DMS79 treated with DMSO at 0.1 percent for 48 hours (cell line): ENCODE measurements around the gene RAB17.

Source experiments
- DNase-seq: peaks from one replicate; lab custom pipeline; 2025; lab: John Stamatoyannopoulos, UW

RAB17 gene

DNA sequence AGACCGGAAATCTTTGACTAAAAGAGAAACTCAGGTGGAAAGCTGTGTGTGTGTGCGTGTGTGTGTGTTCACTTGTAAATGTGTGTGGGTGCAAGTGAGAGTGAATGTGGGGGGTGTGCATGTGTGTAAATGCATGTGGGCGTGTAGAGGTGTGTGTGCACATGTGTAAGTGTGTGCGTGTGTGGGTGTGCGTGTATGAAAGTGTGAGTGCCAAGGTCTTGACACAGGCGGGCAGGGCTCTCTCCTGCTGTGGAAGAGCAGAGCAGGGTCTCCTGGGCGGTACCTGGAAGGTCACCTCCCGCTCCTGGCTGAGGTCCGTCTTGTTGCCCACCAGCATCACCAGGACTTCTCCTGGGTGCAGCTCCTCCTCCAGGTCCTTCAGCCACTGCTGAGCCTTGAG lies 13.6 kb downstream of the RAB17 start:
- no peak for DNase-seq

DNA sequence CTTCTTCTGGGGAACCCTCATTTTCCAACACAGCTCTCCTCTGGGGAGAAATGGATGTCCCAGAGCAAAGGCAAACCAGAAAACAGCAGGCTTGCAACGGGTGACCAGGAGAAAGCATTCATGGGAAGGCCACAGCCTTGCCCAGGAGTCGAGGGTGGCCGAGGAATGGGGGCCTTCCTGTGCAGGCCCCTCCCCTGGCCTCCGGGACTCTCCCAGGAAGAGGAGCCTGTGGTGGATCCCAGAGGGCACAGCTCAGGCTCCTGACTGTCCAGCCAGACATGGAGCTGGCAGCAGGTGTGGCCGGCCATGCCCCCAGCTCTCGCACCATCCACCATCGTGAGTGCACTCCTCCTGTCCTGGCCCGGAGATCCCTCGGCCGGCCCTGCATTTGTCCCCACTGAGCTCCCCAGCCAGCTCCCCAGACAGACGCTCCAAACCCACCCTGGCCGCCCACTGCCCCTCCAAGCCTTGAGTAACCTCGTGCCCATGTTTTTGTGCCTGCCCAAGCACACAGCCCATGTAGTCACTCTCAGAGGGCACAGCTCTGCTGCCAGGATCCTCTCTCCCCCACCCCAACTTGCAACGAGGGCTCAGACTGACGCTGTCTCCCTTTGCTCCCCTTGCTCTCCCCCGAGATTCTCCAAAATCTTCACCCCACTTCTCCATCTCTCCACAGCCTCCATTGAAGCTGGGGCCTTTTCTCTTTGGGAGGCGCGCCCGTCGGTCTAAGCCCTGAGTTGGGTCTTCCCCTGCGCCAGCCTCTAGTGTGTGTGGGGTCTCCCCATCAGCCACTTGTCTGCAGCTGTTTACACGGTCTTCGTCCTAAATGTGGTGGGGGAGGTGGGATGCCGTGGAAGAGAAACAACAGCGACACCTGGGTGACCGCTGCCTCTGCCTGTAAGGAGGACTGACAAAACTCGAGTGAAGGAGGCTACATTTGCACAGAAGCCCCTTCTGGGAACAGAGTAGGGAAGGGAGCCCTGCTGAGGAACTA lies 14.4 kb downstream of the RAB17 start:
- no peak for DNase-seq

DNA sequence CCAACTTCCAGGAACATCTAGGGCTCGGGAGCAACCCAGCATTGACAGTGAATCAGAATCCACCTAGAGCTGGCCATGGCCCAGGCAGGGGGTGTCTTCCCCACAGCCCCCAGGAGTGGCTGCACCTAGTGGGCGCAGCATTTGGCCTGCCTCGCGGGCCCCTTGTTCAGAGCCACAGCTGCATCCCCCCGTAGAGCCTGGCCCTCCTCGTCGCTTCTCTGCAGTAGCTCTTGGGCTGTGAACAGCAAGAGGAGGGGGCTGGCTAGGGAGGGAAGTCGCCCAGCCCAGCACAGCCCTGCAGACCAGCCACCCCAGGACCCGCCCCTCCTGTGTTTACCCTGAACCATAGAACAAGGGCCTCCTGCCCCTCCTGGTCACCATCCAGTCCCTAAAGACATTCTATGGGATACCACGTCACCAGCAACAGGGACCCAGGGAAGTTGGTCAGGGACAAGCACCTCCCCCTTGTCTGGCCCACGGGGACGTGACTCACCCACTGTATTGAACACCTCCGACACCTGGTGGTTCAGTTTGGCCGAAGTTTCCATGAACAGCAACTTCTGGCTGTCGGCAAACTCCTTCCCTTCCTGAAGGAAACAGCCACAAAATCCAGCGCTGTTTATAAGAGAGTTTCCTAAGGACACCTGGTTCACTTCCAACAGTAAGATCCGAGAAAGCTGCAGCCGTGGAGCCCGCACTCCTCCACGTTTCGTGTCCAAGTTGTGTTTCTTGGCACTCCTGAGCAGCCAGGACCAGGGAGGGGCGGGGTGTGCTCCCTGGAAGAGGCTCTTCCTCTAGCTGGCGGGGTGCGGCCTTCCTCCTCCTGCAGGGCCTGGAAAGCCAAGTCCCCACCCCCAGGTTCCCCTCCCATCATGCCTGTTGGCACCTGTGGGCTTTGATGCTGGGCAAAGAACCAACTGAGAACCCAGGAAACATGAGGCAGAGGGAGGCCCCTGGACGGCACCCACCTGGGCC lies 15.4 kb downstream of the RAB17 start:
- no peak for DNase-seq

GRCh38 chr2:237574467-237574866 lies 16.1 kb downstream of the RAB17 start:
- DNase-seq, result no peak

DNA sequence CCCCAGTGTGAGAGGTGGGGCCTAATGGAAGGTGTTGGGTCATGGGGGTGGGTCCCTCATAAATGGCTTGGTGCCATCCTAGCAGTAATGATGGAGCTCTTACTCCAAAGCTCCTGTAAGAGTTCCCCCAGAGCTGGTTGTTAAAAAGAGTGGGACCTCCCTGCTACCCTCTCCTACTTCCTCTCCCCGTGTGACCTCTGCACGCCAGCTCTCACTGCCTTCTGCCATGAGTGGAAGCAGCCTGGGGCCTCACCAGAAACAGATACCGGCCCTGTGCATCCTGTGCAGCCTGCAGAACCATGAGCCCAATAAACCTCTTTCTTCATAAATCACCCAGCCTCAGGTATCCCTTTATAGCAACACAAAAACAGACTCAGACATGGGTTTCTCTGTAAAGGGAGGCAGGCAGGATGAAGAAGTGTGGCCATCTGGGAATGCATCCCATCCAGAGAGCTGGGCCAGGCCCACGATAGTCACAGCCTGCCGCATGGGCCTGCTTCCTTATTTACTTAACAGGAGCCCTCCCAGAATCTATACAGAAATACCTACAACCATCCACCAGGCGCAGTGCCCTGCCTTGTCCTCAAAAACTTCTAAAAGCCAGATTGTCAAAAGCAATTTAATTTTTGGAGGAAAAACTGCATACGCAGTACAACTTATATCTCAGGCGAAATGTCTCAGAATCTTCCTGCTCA lies 16.7 kb downstream of the RAB17 start:
- no peak for DNase-seq

GRCh38 chr2:237572742-237573101 lies 17.8 kb downstream of the RAB17 start:
- DNase-seq, result no peak

GRCh38 chr2:237572021-237572741 lies 18.4 kb downstream of the RAB17 start:
- DNase-seq, result peak; percentile 63

- DNase-seq, result no peak
These were observed 19.0 kb downstream of the RAB17 start for GRCh38 chr2:237571551-237571950.

DNA sequence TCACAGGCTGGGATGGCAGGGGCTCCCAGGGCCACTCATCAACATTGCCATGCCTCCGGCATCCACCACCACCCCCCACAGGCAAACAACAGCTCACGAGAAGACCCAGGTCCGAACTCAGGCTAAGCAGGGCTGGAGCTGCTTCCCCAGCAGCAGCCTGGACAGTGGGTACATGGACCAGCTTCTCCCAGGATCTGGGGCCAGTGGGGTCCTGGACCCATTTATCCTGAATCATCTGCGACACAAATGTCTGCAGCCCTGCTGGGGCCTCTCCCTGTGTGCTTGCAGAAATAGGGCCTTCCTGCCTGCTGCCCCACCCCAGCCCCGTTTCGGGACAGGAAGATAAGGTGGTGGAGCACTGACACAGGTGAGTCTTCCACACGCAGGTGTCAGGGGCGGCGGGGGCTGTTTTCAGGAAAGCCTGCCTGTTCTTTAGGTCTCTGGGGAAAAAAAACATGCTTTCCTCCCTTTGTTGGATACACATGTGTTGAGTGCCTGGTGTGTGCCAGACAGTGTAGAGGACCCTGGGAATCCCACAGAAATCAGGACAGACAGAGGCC lies 19.7 kb downstream of the RAB17 start:
- no peak for DNase-seq

- no peak for DNase-seq
These were observed 20.6 kb downstream of the RAB17 start for GRCh38 chr2:237569896-237570295.

DNA sequence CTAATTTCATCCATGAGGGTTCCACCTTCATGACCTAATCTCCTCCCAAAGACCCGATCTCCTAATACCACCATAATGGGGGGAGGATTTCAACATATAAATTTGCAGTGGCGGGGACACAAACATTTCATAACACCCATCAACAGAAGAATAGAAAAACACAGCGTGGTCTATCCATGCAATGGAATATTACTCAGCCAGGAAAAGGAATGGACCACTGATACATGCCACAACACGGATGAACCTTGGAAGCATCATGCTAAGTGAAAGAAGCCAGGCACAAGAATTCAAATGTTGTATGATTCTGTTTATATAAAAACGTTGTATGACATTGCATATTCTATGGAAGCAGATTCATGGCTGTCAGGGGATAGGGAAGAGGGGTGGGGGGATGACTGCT lies 21.5 kb downstream of the RAB17 start:
- no peak for DNase-seq

- DNase-seq, result no peak
These were observed 22.3 kb downstream of the RAB17 start for GRCh38 chr2:237568121-237568660.

- DNase-seq, result no peak
These were observed 23.1 kb downstream of the RAB17 start for GRCh38 chr2:237567276-237568029.

DNA sequence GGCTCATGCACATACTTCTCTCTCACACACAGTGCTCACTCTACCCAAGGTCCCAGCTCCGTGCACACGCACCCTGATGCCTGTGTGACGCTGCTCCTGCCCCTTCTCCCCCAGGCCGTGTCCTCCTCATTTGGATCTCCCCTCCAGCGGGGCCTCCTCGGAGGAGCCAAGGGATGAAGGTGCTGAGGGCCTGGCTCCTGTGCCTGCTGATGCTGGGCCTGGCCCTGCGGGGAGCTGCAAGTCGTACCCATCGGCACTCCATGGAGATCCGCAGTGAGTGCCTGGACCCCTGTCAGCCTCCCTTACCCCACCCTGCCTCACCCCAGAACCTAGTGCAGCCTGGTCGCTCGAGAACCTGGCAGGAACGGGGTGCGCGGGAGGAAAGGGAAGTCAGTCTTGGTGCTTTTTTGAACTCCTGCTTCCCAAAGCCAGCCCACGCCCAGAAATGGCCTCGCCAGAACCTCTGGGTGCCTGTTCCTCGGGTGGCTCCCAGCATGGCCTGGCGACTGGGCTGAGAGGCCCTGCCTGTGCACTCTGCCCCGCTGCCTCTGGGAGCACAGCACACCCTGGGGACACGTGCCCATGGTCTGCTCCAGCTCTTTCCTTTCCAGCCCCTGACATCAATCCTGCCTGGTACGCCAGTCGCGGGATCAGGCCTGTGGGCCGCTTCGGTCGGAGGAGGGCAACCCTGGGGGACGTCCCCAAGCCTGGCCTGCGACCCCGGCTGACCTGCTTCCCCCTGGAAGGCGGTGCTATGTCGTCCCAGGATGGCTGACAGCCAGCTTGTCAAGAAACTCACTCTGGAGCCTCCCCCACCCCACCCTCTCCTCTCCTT lies 23.9 kb downstream of the RAB17 start, which contains the start of gene PRLH:
TSS of gene PRLH (plus strand) at position 174 of the 835 bp plus-strand sequence. CDS start at position 174, 0 bp downstream.
- DNase-seq, result no peak

- no peak for DNase-seq
These were observed 24.6 kb downstream of the RAB17 start for GRCh38 chr2:237565974-237566373.

DNA sequence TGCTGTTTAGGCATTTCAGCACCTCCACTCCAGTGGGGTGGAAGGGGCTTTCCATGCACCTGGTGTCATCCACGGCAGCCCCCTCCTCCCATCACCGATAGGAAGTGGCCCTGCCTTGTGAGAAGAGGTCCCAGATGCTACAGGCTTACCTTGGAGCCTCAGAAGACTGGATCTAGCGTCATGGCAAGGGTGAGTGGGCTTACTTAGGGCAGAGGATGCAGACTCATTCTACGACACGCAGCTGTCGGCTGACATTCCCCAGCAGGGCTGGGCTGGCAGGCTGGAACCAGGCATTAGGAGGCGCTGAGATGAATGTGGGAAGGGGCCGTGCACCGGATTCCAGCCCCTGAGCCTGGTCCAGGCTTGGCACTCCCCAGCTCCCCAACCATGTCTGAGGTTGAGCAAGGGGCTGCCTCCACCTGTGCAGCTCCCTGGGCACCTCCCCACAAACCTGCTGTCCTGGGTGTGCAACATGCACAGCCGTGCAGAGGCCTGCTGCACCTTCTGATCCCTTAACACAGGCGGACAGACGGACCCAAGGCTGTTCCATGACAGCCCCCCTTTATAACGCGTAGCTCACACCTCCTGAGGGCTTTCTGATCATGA lies 25.9 kb downstream of the RAB17 start:
- DNase-seq, result no peak

DNA sequence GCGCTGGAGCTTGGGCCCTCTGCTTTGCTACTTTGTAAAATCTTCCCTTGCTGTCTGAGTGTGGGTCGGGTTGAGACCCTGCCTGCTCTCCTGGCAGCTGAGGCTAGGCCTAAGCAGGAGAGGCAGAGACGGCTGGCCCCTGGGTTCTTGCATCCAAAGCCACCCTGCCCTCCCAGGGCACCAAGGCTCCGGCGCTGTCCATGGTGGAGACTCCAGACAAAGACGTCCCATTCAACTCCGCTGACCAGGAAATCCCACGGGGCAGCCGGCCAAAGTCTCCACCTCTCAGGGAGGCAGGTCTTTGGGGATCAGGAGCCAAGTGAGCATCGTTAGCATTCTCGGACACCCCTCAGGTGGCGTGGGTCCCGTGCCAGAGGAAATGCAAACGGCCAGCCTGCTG lies 26.7 kb downstream of the RAB17 start:
- DNase-seq, result no peak

DNA sequence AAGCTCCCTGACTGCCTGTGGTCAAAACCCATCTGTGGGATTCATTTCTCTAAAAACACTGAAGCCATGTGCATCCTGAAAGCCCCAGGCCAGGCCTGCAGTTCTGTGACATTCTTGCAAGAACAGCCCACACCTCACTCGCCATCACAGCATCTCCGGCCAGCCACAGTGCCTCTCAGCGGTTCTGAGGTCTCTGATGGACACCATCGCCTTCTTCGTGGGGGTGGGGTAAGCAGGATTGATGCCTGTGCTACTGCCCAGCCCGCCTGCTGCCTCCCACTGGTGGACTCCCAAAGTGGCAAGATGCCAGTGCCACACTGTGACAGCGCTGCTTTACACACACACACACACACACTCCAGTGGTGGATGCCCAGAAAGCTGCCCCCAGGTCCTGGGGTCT lies 29.3 kb downstream of the RAB17 start:
- no peak for DNase-seq
